Upper lobe of right lung (tissue), 1 donor: ENCODE measurements around the gene ZFHX2. TPM values are rescaled to one million over a fixed set of nuclear protein-coding genes. Genes with fewer than 3 reads are reported as not detected.

Experiments
- ATAC-seq: fragments of 200-7000 bp; cut with Tn5 transposase; one replicate; pipeline ENCODE4 v1.9.1; 2020; ENCODE audit warnings: mild to moderate bottlenecking, moderate library complexity
- DNase-seq: peaks from one replicate; pipeline ENCODE4 v3.0.0-alpha.2; 2020
- H3K27ac ChIP-seq: fragments of 200-600 bp; one replicate; pipeline ENCODE4 v1.8.0; 2022
- H3K27me3 ChIP-seq: fragments of 200-600 bp; one replicate; pipeline ENCODE4 v1.8.0; 2022; ENCODE audit warnings: mild to moderate bottlenecking
- H3K36me3 ChIP-seq: fragments of 200-600 bp; one replicate; pipeline ENCODE4 v1.8.0; 2022
- H3K4me1 ChIP-seq: fragments of 200-600 bp; one replicate; pipeline ENCODE4 v1.8.0; 2022
- H3K4me3 ChIP-seq: fragments of 200-600 bp; one replicate; pipeline ENCODE4 v1.8.0; 2022; ENCODE audit warnings: mild to moderate bottlenecking
- H3K9me3 ChIP-seq: fragments of 200-600 bp; one replicate; pipeline ENCODE4 v1.8.0; 2022
- intact Hi-C: fragments of 100-400 bp; cut with DNase I; formaldehyde crosslinking; loops from one replicate; pipeline ENCODE4 v1.11.0; 2022
- total RNA-seq: library from RNA; stranded (reverse); fragmentation: NEBNext Ultra II Directional; extraction: Animal tissue kit (Norgen Biotek cat#: 25700); gene quantifications from one replicate; pipeline ENCODE4 v1.2.1, GENCODE V29; 2021
- TF ChIP-seq, protein P1 (sequence below): fragments of 200-600 bp; IDR thresholded peaks from one replicate; pipeline ENCODE4 v1.8.0; 2022; ENCODE audit warnings: antibody characterized with exemption
- donor health status: DM: no; HTN: yes; CAD: no; lungs with severe emphysema.

The ZFHX2 gene
- total RNA-seq, 1 donor from 2014 or later = 2.3 TPM

- Histone ChIP-seq H3K4me1 (peaks cover 27% of the 10 kb centered on the region), H3K9me3 (no peaks in the 10 kb centered on the region), H3K4me3 (no peak overlapping the region), H3K36me3 (no peaks in the 10 kb centered on the region), H3K27ac (no peak overlapping the region), H3K27me3 (no peaks in the 10 kb centered on the region)
- TF ChIP-seq, protein P1, sequence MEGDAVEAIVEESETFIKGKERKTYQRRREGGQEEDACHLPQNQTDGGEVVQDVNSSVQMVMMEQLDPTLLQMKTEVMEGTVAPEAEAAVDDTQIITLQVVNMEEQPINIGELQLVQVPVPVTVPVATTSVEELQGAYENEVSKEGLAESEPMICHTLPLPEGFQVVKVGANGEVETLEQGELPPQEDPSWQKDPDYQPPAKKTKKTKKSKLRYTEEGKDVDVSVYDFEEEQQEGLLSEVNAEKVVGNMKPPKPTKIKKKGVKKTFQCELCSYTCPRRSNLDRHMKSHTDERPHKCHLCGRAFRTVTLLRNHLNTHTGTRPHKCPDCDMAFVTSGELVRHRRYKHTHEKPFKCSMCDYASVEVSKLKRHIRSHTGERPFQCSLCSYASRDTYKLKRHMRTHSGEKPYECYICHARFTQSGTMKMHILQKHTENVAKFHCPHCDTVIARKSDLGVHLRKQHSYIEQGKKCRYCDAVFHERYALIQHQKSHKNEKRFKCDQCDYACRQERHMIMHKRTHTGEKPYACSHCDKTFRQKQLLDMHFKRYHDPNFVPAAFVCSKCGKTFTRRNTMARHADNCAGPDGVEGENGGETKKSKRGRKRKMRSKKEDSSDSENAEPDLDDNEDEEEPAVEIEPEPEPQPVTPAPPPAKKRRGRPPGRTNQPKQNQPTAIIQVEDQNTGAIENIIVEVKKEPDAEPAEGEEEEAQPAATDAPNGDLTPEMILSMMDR = no peak
- peak; percentile 63 for DNase-seq
- intact Hi-C loops = no loop called here
- ATAC-seq = peak; percentile 11
These were observed 18.0 kb upstream of the ZFHX2 start for GRCh38 chr14:23569443-23570151.

DNA sequence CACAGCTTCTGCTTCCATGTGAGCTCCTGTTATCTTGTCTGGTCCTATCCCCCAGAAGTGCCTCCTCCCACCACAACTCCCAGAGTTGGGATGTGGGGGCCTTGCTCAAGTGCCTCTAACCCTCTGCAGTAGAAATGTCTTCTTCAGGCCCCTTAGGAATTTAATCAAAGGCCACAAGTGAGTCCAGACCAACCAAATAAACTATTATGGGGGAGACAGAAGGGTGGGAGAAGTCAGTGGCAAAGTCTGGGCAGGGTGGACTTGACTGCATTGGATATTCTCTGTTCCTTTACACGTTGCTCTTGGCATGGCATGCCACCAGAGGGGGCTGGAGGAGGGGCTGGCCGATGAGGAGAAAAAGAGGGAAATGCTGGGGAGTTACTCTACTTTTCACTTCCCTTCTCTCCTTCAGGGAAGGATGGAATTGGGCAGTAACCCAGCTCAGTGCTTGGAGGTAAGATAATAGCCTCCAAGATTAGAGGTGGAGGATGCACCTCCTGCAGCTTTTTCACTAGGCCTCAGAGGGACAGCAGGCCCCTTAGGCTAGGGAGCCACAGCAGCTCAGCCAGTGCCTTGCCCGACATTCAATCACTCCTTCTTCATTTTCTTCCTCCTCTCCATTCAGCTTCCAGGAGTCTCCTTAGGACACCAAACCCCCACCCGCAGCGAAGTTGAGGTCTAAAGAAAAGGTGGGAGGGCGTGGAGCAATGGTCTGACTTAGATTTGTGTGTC lies 17.2 kb upstream of the ZFHX2 start:
- peaks cover 27% of the 10 kb centered on the region for H3K4me1 ChIP-seq
- no peak overlapping the region for H3K4me3 ChIP-seq
- intact Hi-C loops = no loop called here
- TF ChIP-seq, protein P1 = peak; percentile 36
- no peak overlapping the region for H3K27ac ChIP-seq
- ATAC-seq (no peak), DNase-seq (peak; percentile 63)
- H3K27me3 ChIP-seq = no peaks in the 10 kb centered on the region
- H3K36me3 ChIP-seq = peaks cover 6% of the 10 kb centered on the region
- H3K9me3 ChIP-seq = no peaks in the 10 kb centered on the region

GRCh38 chr14:23568021-23568599 lies 16.5 kb upstream of the ZFHX2 start:
- peak; percentile 29 for DNase-seq
- no peaks in the 10 kb centered on the region for H3K27me3 ChIP-seq
- ATAC-seq = no peak
- peak overlapping the region; percentile 79 for H3K27ac ChIP-seq
- H3K4me1 ChIP-seq = peaks cover 23% of the 10 kb centered on the region
- no peaks in the 10 kb centered on the region for H3K9me3 ChIP-seq
- H3K36me3 ChIP-seq = peaks cover 13% of the 10 kb centered on the region
- intact Hi-C loops = no loop called here
- peak overlapping the region; percentile 73 for H3K4me3 ChIP-seq
- TF ChIP-seq, protein P1 = no peak

- TF ChIP-seq, protein P1 = no peak
- Histone ChIP-seq H3K27ac (peak within 1 kb of the TSS; percentile 79), H3K9me3 (no peaks in the 10 kb centered on the region), H3K4me1 (peaks cover 24% of the 10 kb centered on the region), H3K27me3 (no peaks in the 10 kb centered on the region), H3K36me3 (peaks cover 18% of the 10 kb centered on the region), H3K4me3 (peak within 1 kb of the TSS; percentile 73)
- DNase-seq (peak; percentile 96), ATAC-seq (peak; percentile 91)
- intact Hi-C loops = no loop called here
These were observed 15.8 kb upstream of the ZFHX2 start, which contains the start of gene AP1G2 for GRCh38 chr14:23567186-23568020. Gene AP1G2, minus strand, starts transcription at chr14:23567791. Its CDS starts 477 bp downstream, at chr14:23567314.

GRCh38 chr14:23566778-23567185 lies 15.2 kb upstream of the ZFHX2 start:
- intact Hi-C loops = no loop called here
- Histone ChIP-seq H3K27me3 (no peaks in the 10 kb centered on the region), H3K9me3 (no peaks in the 10 kb centered on the region), H3K36me3 (peaks cover 24% of the 10 kb centered on the region), H3K27ac (peak overlapping the region; percentile 79), H3K4me3 (peak overlapping the region; percentile 73), H3K4me1 (peaks cover 19% of the 10 kb centered on the region)
- TF ChIP-seq, protein P1 = no peak
- peak; percentile 33 for ATAC-seq
- DNase-seq = no peak
